ENCODE measurements around the gene MGAT4C.

DNA sequence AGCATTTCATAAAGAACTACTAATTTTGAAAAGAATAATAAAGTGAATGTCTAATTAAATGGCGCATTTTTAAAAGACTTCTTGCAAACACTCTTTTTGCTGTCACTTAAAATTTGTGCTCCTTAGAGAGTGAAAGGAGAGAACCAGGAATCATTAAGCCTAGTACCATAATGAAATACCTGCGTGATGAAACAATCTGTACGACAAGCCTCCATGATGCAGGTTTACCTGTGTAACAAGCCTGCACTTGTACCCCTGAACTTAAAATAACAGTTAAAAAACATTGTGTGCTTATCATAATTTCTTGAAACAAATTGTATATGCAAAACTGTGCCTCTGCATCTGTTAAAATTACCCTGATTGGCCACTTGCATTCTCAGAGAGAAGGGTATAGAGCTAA lies 108.1 kb downstream of the MGAT4C start:
- TF ChIP-seq CTCF (IDR thresholded peaks at IDR 0.05), result no peak
- no peak for TF ChIP-seq POLR2A (IDR thresholded peaks at IDR 0.05)
